HG02759 (cell line): Measurements from ENCODE around the gene C9orf50.

Experiments
- ATAC-seq: cut with Tn5 transposase; IDR thresholded peaks from one replicate; pipeline ENCODE4 v1.9.1; 2021; ENCODE audit warnings: mild to moderate bottlenecking, moderate library complexity; ENCODE audit not compliant: unreplicated experiment

Gene C9orf50

GRCh38 chr9:129612123-129612522, 8.8 kb downstream of the C9orf50 start:
- ATAC-seq, result no peak

- ATAC-seq, result no peak
Measured at GRCh38 chr9:129611307-129611800, 9.5 kb downstream of the C9orf50 start.

- ATAC-seq, result peak; percentile 59
Measured at GRCh38 chr9:129610473-129611306, 10.2 kb downstream of the C9orf50 start.

DNA sequence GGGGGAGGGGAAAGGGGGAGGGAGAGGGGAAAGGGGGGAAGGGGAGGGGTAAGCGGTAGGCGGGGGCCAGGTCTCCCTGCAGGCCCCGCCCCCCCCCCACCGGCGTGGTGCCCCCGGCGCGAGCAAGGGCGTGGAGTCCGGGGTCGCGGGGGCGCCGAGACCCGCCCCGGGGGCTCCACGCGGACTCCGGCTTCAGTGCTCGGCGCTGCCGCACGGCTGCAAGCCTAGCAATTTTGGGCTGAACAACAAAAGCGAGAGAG, 10.8 kb downstream of the C9orf50 start:
- no peak for ATAC-seq

DNA sequence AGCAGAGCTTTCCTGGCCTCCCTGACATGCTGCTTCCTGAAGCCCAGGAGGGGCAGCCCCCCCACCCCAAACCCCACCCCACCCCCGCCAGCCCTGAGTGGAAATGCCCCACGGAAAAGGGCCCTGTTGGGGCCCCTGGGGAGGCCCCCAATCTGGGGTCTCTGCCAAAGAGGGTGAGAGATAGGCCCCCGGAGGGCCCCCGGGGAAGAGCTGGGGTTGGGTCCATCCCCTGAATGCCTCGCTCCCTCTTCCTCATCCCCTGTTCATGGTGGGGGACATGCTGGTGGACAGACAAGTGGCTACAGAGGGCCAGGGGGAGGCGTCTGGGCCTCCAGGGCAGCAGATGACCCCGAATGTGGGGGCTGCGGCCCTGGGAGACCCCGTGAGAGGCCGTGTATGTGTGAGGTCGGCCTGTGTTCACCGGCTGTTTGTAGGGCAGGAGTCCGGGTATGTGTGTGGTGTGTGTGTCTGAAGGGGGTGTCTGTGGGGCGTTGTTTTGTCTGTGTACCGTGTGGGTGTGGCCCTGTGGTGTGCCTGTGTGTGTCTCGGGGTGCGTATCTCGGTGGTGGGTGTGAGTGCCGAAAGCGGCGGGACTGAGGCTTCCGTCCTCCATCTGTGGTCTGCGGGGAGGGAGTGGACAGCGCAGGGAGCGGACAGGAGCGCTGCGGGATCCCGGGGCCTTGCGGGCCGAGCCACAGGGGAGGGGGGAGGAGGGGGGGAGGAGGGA, 11.3 kb downstream of the C9orf50 start:
- ATAC-seq, result no peak

DNA sequence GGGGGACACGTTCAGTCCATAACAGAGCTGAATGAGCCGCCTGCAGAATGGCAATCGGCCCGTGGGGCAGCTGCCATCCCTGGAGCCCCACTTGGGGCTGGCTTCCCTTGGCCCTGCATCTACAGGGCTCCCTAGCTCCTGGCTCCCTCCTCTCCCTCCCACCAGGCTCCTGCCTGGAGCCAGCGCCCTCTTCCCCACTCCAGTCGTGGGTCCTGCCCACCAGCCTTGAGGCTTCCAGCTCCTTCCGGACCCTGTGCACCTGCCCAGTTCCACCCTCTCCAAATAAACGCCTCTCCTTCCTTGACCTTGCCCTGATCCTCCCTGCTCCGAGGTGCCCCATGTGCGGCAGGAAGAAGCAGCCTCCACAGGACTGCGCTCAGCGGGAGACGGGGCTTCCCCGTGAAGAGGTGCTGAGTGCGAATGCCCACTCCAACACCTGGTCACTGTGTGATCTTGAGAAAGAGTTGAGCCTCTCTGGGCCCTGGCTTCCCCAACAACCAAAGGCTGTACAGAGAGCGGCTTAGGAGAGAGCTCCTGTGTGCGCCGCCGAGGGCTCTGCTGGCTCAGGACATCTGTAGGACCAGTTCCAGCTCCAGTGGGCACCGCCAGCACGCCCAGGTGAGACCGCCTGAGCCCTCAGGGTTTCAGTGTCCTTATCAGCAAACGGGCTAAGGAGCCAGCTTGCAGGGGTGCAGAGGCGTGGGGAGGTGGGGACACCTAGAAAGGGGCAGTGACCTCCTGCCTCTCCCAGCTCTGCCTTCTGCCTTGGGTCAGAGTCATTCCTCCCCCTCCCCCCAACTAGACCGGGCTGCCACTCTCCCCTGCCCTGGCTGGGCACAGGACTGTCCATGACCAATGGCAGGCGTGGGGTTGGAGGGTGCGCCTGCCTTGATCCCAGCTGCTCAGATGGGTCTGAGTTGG, 12.1 kb downstream of the C9orf50 start:
- no peak for ATAC-seq

GRCh38 chr9:129607027-129607387, 13.9 kb downstream of the C9orf50 start:
- ATAC-seq, result no peak

GRCh38 chr9:129606161-129607026, 14.5 kb downstream of the C9orf50 start:
- no peak for ATAC-seq

DNA sequence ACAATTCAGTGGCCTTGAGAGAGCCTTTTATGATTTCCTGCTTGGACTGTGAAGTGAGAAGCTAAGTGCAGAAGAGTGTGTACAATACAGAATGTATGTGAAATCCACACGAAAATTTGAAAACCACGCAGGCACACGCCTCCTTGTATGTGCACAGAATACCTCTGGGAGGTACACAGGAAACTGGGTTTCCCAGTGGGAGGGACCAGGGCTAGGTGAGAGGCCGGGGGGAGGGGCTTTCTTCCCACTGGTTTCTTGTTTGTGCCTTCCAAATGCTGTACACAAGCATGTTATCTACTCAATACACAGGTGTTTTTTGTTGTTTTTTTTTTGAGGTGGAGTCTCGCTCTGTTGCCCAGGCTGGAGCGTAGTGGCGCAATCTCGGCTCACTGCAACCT, 16.1 kb downstream of the C9orf50 start:
- ATAC-seq, result no peak

DNA sequence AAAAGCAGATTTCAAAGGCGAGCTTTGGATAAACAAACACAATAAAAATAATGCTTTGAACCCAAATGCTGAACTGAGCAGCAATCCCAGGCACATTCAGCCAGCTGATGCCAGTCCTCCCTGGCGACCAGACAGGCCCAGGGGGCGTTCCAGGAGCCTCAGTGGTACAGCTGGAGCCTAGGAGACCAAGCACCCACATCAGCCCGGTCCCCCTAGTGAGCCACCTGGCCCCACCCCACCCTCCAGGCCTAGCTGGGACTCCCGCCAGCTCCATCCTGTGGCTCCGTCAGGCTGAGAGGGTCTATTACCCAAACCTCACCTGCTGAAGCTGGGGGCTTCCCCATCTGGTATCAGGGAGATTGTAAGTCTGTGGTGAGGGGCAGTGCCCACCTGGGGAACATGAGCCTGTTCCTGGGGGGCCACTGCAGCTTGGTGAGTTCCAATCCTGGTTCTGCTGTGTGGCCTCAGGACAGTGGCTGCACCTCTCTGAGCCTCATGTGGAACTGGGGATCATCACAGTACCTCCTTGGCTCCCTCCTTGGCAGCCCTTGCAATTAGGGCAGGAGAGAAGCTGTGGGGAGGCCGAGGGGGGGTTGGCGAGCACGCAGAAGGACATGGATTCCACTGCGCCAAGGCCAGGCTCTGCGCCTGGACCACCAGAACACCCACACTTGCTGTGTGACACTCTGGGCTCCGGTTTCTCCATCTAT, 16.7 kb downstream of the C9orf50 start:
- no peak for ATAC-seq

DNA sequence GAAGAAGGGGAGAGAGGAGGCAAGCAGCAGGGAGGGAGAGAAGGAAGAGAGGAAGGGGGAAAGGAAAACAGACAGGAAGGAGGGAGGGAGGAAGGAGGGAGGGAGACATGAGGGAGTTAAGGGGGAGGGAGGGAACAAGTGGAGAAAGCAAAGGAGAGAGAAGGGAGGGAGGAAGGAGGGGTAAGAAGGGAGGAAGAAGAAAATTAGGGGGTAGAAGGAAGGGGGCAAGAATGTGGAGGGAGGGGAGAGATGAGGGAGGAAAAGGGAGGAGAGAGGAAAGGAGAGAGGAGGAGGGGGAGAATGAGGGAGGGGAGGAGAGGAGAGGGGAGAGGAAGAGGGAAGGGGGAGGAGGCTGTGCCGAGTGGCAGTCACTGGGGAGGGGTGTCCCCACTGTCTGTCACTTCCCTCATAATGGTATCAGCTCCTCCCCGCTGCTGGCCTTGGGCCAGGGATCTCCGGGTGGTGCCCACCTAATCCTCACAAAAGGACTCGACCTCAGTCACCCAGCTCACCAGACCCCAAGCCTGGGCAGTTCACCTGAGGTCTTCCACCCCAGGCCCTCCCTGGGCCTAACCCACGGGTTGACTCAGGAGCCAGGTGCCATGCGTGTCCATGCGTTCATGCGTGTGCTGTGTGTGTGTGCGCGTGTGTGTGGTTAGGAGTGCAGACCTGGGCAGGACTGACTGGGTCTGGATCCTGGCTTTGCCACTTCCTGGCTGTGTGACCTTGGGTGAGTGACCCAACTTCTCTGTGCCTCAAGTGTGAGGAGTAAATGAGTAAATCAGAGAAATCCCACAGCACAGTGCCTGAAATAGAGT, 18.1 kb downstream of the C9orf50 start:
- ATAC-seq, result no peak

GRCh38 chr9:129601082-129601674, 19.7 kb downstream of the C9orf50 start:
- no peak for ATAC-seq

GRCh38 chr9:129598089-129598596, 22.8 kb downstream of the C9orf50 start:
- ATAC-seq, result no peak

GRCh38 chr9:129597355-129598088, 23.4 kb downstream of the C9orf50 start:
- ATAC-seq, result peak; percentile 61

DNA sequence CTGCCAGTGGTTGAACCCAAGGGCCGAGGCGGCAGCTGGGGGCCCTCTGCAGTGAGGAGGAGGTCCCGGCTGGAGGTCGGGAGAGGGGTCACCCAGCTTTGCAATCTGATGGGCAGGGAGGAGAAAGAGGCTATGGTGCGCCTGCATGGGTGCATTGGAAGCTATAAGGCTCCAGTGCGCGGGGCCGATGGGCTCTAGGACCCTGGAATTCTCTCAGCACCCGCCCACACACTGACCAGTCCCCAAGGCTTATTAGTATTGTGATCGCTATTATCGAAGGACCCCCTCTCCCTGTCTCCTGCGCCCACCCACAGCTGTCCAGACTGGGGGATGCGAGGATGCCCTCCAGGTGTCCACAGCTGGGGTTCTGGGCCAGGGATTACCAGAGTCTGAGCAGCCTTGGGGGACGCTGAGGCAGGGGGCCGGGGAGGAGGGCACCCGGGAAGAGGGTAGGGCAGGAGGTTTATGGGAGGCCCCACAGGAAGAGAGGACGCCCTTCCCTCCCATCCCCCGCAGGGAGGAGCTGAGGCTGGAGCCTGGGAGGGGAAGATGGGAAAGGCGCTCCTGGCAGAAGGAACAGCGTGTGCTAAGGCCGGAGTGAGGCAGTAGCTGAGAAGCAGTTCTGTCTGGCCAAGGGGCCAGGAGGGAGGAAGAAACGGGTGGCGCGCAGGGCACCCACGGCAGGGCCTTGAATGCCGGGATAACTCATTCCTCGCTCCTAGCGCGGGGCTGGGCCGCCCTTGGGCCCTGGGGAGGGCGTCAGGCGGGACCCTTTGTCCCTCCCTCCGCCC, 24.2 kb downstream of the C9orf50 start:
- ATAC-seq, result peak; percentile 29

DNA sequence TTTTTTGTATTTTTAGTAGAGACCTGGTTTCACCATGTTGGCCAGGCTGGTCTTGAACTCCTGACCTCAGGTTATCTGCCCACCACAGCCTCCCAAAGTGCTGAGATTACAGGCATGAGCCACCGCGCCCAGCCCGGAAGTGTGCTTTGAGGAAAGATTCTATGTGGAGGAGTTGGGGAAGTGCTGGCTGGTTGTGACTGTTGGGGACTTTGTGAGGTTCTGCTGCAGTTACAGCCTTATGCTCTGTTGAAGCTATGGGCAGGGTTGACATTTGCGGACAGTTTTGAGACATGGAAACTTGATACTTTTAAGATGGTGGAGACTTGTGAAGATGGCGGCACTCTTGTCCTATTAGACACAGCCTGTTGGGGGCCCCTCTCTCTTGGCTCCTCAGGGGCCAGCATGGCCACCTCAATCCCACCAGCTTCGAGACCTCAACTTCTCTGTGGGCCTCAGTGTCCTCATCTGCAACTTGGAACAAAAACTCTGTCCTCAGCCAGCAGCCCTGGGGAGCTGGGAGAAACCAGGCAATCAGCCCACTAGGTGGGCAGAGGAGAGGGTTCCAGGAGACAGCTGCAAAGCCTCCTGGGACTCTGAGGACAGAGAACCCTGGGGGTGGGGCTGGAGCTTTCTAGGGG, 24.9 kb downstream of the C9orf50 start:
- ATAC-seq, result no peak
